Uterus (tissue), 2 donors: ENCODE measurements around the gene USP43.

ENCODE experiments used
- CTCF ChIP-seq, 4 experiments: fragments of 200-600 bp in 2 of 4; fragments of 450-650 bp in 2 of 4; sonication (generic) in 2 of 4; IDR thresholded peaks; one replicate each; pipeline ENCODE4 v1.5.1; 2016 to 2019; ENCODE audit warnings: antibody characterized with exemption in 4 of 4, mild to moderate bottlenecking in 2 of 4, moderate library complexity in 1 of 4
- POLR2A ChIP-seq, 2 donors: fragments of 450-650 bp; IDR thresholded peaks; one replicate each; pipeline ENCODE4 v1.6.1; 2016; ENCODE audit warnings: antibody characterized with exemption in 2 of 2, mild to moderate bottlenecking in 1 of 2, moderate library complexity in 1 of 2

- TF ChIP-seq CTCF (IDR thresholded peaks at IDR 0.05) = no peak
- no peak for TF ChIP-seq POLR2A (IDR thresholded peaks at IDR 0.05)
Measured at GRCh38 chr17:9628509-9628908, 16.8 kb upstream of the USP43 start.
